DOHH2 (cell line): Measurements from ENCODE around the gene RAD51B.

ENCODE experiments used
- H3F3A ChIP-seq: fragments of 200-600 bp; sonication (generic), shearing (Covaris generic); 2 replicates; pipeline ENCODE4 v1.6.0; 2016; ENCODE audit warnings: antibody characterized with exemption, mild to moderate bottlenecking; ENCODE audit not compliant: control insufficient read depth, insufficient read depth
- H3K27ac ChIP-seq: fragments of 200-600 bp; sonication (generic); 2 replicates; pipeline ENCODE4 v1.5.1; 2014; ENCODE audit warnings: low read depth, mild to moderate bottlenecking, low read length, moderate library complexity
- H3K27me3 ChIP-seq: fragments of 200-600 bp; sonication (generic); 2 replicates; pipeline ENCODE4 v1.6.1; 2014; ENCODE audit warnings: mild to moderate bottlenecking, low read length, mixed read lengths; ENCODE audit not compliant: control insufficient read depth
- H3K36me3 ChIP-seq: fragments of 200-600 bp; sonication (generic); 2 replicates; pipeline ENCODE4 v1.6.1; 2014; ENCODE audit warnings: mild to moderate bottlenecking, low read length, moderate library complexity, mixed read lengths; ENCODE audit not compliant: control insufficient read depth
- H3K4me1 ChIP-seq: fragments of 200-600 bp; sonication (generic); 2 replicates; pipeline ENCODE4 v1.6.1; 2014; ENCODE audit warnings: mild to moderate bottlenecking, low read length, mixed read lengths; ENCODE audit not compliant: control insufficient read depth
- H3K4me2 ChIP-seq: fragments of 200-600 bp; sonication (generic); 2 replicates; pipeline ENCODE4 v1.6.0; 2014; ENCODE audit warnings: mild to moderate bottlenecking, low read length, moderate library complexity
- H3K4me3 ChIP-seq: fragments of 200-600 bp; sonication (generic); 2 replicates; pipeline ENCODE4 v1.5.1; 2014; ENCODE audit warnings: mild to moderate bottlenecking, low read length, mixed read lengths
- H3K79me2 ChIP-seq: fragments of 200-600 bp; sonication (generic); 2 replicates; pipeline ENCODE4 v1.6.1; 2014; ENCODE audit warnings: mild to moderate bottlenecking, low read length, mixed read lengths; ENCODE audit not compliant: control insufficient read depth
- H3K9me2 ChIP-seq: fragments of 200-600 bp; sonication (generic); replicated peaks from 2 replicates; pipeline ENCODE4 v1.6.1; 2014; ENCODE audit warnings: mild to moderate bottlenecking, low read length, mixed read lengths; ENCODE audit not compliant: control insufficient read depth
- H3K9me3 ChIP-seq: fragments of 200-600 bp; sonication (generic); 2 replicates; pipeline ENCODE4 v1.6.1; 2014; ENCODE audit warnings: antibody characterized with exemption, low read length, mixed read lengths; ENCODE audit not compliant: control insufficient read depth, insufficient read depth
- H4K20me1 ChIP-seq: fragments of 200-600 bp; sonication (generic); 2 replicates; pipeline ENCODE4 v1.6.0; 2014; ENCODE audit warnings: low read depth, mild to moderate bottlenecking, antibody characterized with exemption, low read length, moderate library complexity; ENCODE audit not compliant: control insufficient read depth, insufficient read depth
- CTCF ChIP-seq: fragments of 200-600 bp; sonication (generic); IDR thresholded peaks from one replicate; pipeline ENCODE4 v1.5.1; 2014; ENCODE audit warnings: antibody characterized with exemption, mild to moderate bottlenecking, low read depth, low read length; ENCODE audit not compliant: poor library complexity, severe bottlenecking
- EZH2phosphoT487 ChIP-seq: fragments of 200-600 bp; sonication (generic); IDR thresholded peaks from 2 replicates; pipeline ENCODE4 v1.6.1; 2017; ENCODE audit warnings: borderline replicate concordance, mild to moderate bottlenecking, antibody characterized with exemption, low read length, moderate library complexity, mixed read lengths

The RAD51B gene

GRCh38 chr14:68652433-68652690 lies 832.8 kb downstream of the RAD51B start:
- H3K27me3 ChIP-seq = no peaks in the 10 kb centered on the region
- H3K4me1 ChIP-seq = no peaks in the 10 kb centered on the region
- H3K4me3 ChIP-seq = no peak overlapping the region
- H3K36me3 ChIP-seq = no peaks in the 10 kb centered on the region
- no peaks in the 10 kb centered on the region for H3K79me2 ChIP-seq
- TF ChIP-seq EZH2phosphoT487 (no peak), CTCF (no peak)
- H3K4me2 ChIP-seq = no peak overlapping the region
- no peaks in the 10 kb centered on the region for H3F3A ChIP-seq
- H3K9me2 ChIP-seq = no peaks in the 10 kb centered on the region
- no peaks in the 10 kb centered on the region for H4K20me1 ChIP-seq
- H3K9me3 ChIP-seq = no peaks in the 10 kb centered on the region
- no peak overlapping the region for H3K27ac ChIP-seq

GRCh38 chr14:68653108-68653507 lies 833.5 kb downstream of the RAD51B start:
- Histone ChIP-seq H3K36me3 (no peaks in the 10 kb centered on the region), H3K27me3 (no peaks in the 10 kb centered on the region), H3F3A (no peaks in the 10 kb centered on the region), H3K9me2 (no peaks in the 10 kb centered on the region), H3K4me3 (no peak overlapping the region), H3K4me1 (no peaks in the 10 kb centered on the region), H4K20me1 (no peaks in the 10 kb centered on the region), H3K79me2 (no peaks in the 10 kb centered on the region), H3K27ac (no peak overlapping the region), H3K4me2 (no peak overlapping the region), H3K9me3 (no peaks in the 10 kb centered on the region)
- TF ChIP-seq EZH2phosphoT487 (no peak), CTCF (no peak)

- Histone ChIP-seq H4K20me1 (no peaks in the 10 kb centered on the region), H3K4me3 (no peak overlapping the region), H3K9me3 (no peaks in the 10 kb centered on the region), H3K36me3 (no peaks in the 10 kb centered on the region), H3K27ac (no peak overlapping the region), H3F3A (no peaks in the 10 kb centered on the region), H3K9me2 (no peaks in the 10 kb centered on the region), H3K4me2 (no peak overlapping the region), H3K4me1 (no peaks in the 10 kb centered on the region), H3K79me2 (no peaks in the 10 kb centered on the region), H3K27me3 (no peaks in the 10 kb centered on the region)
- TF ChIP-seq CTCF (no peak), EZH2phosphoT487 (no peak)
These were observed 834.2 kb downstream of the RAD51B start for GRCh38 chr14:68653804-68654203.

- Histone ChIP-seq H3K27ac (no peak overlapping the region), H3K4me3 (no peak overlapping the region), H3K79me2 (no peaks in the 10 kb centered on the region), H3K36me3 (no peaks in the 10 kb centered on the region), H3K27me3 (no peaks in the 10 kb centered on the region), H3K9me2 (no peaks in the 10 kb centered on the region), H4K20me1 (no peaks in the 10 kb centered on the region), H3K4me1 (no peaks in the 10 kb centered on the region), H3K4me2 (no peak overlapping the region), H3K9me3 (no peaks in the 10 kb centered on the region), H3F3A (no peaks in the 10 kb centered on the region)
- TF ChIP-seq EZH2phosphoT487 (no peak), CTCF (no peak)
These were observed 834.9 kb downstream of the RAD51B start for GRCh38 chr14:68654471-68654941.
